ENCODE data around the gene RIMS4. TPM values are rescaled to one million over a fixed set of nuclear protein-coding genes. Genes with fewer than 3 reads are reported as not detected.

The RIMS4 gene
- total and polyA plus RNA-seq, 2 of the 13 experiments (the other 11 are each of a cell fraction or from before 2014, with no cell fraction given): 0.01 to 0.07 TPM

DNA sequence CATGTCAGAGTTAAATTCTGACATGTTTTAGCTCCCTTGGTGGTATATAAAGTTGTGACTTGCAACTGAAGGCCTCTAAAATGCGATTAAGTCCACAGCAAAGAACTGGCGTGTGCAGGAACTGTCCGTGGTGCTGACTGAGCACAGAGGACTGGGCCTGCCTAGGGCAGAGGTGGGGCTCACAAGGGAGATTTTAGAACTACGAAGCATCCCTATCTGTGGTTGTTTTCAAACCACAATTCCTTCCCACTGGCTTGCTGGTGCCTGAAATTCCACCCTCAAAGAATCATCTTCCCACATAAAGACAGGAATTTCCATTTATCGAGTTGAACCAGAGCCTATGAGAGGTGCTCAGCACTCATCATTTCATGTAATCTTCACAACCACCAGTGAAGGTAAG is 30.1 kb downstream of the RIMS4 start (continued):
- TF ChIP-seq THAP11 (CRISPR knock-in tag; IDR thresholded peaks at IDR 0.05): peak; percentile 62
- no peak for TF ChIP-seq YEATS4 (CRISPR knock-in tag; IDR thresholded peaks at IDR 0.05; ENCODE audit: borderline replicate concordance)
- TF ChIP-seq ZNF350 (CRISPR knock-in tag; IDR thresholded peaks at IDR 0.05; ENCODE audit: borderline replicate concordance, low read depth): no peak
- 0 out of 2 replicates have a peak, but pooled peaks have one; percentile 38 for TF ChIP-seq JUNB (CRISPR knock-in tag; IDR thresholded peaks at IDR 0.05; ENCODE audit: borderline replicate concordance)
- peak; percentile 67; the same call in 1 of the 2 replicates for TF ChIP-seq SIX1 (CRISPR knock-in tag; IDR thresholded peaks at IDR 0.05; ENCODE audit: borderline replicate concordance)
- TF ChIP-seq ZBTB1 (CRISPR knock-in tag; IDR thresholded peaks at IDR 0.05; ENCODE audit: borderline replicate concordance): peak; percentile 86; the same call in 1 of the 2 replicates
- 0 out of 2 replicates have a peak, but pooled peaks have one; percentile 70 for TF ChIP-seq RFXANK (CRISPR knock-in tag; IDR thresholded peaks at IDR 0.05)
- peak; percentile 93 for TF ChIP-seq SALL1 (CRISPR knock-in tag; IDR thresholded peaks at IDR 0.05)
- TF ChIP-seq NFIB (CRISPR knock-in tag; IDR thresholded peaks at IDR 0.05; ENCODE audit: borderline replicate concordance): no peak
- TF ChIP-seq RAD21 (CRISPR knock-in tag; IDR thresholded peaks at IDR 0.05): no peak
- TF ChIP-seq ZNF569 (CRISPR knock-in tag; IDR thresholded peaks at IDR 0.05; ENCODE audit: borderline replicate concordance): no peak
- TF ChIP-seq MEIS1 (CRISPR knock-in tag; IDR thresholded peaks at IDR 0.05; ENCODE audit: borderline replicate concordance): no peak
- peak; percentile 70; the same call in 1 of the 2 replicates for TF ChIP-seq ZNF431 (CRISPR knock-in tag; IDR thresholded peaks at IDR 0.05; ENCODE audit: borderline replicate concordance, low read depth)
- TF ChIP-seq, protein P1, sequence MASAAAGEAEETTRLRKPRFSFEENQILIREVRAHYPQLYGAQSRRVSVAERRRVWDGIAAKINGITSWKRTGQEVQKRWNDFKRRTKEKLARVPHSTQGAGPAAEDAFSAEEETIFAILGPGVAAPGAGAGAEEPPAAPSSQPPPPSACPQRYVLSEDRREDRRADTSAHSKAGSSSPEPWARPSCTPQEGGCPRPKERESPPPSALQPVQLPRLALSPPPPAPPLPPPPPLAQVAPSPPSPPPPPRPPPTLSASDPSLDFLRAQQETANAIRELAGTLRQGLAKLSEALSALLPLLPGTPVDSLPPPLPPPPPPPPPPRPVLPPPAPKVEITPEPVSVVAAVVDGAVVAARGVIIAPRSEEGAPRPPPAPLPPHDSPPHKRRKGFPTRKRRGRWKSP (CRISPR knock-in tag; IDR thresholded peaks at IDR 0.05): peak; percentile 65
- TF ChIP-seq MEIS2 (CRISPR knock-in tag; IDR thresholded peaks at IDR 0.05): peak; percentile 88
- TF ChIP-seq MAFK (conservative IDR thresholded peaks at IDR 0.05 in 1 of 2, IDR thresholded peaks at IDR 0.05 in 1 of 2; ENCODE audit: low read length in 2 of 2): no peak
- TF ChIP-seq FIP1L1 (IDR thresholded peaks at IDR 0.05; ENCODE audit: borderline replicate concordance, insufficient read depth, low read depth, low read length): no peak
- TF ChIP-seq MXI1 (IDR thresholded peaks at IDR 0.05; ENCODE audit: borderline replicate concordance, low read depth, low read length): 0 out of 3 replicates have a peak, but pooled peaks have one; percentile 29
- 0 out of 2 replicates have a peak, but pooled peaks have one; percentile 52 for TF ChIP-seq GLI4 (CRISPR knock-in tag; IDR thresholded peaks at IDR 0.05; ENCODE audit: borderline replicate concordance)
- TF ChIP-seq, protein P2, sequence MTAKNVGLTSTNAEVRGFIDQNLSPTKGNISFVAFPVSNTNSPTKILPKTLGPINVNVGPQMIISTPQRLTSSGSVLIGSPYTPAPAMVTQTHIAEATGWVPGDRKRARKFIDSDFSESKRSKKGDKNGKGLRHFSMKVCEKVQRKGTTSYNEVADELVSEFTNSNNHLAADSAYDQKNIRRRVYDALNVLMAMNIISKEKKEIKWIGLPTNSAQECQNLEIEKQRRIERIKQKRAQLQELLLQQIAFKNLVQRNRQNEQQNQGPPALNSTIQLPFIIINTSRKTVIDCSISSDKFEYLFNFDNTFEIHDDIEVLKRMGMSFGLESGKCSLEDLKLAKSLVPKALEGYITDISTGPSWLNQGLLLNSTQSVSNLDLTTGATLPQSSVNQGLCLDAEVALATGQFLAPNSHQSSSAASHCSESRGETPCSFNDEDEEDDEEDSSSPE (CRISPR knock-in tag; IDR thresholded peaks at IDR 0.05): no peak
- TF ChIP-seq MED8 (CRISPR knock-in tag; IDR thresholded peaks at IDR 0.05; ENCODE audit: insufficient replicate concordance): no peak
- peak; percentile 90; the same call in 1 of the 2 replicates for TF ChIP-seq MTF1 (CRISPR knock-in tag; IDR thresholded peaks at IDR 0.05)
- peak; percentile 47; the same call in 1 of the 2 replicates for TF ChIP-seq MED1 (CRISPR knock-in tag; IDR thresholded peaks at IDR 0.05)
- TF ChIP-seq ZMYM4 (CRISPR knock-in tag; IDR thresholded peaks at IDR 0.05): peak; percentile 53; the same call in 1 of the 2 replicates
- peak; percentile 95 for TF ChIP-seq NKX3-1 (CRISPR knock-in tag; IDR thresholded peaks at IDR 0.05)
- TF ChIP-seq MATR3 (CRISPR knock-in tag; IDR thresholded peaks at IDR 0.05): no peak
- peak; percentile 99 for TF ChIP-seq ZSCAN9 (CRISPR knock-in tag; IDR thresholded peaks at IDR 0.05; ENCODE audit: borderline replicate concordance)
- TF ChIP-seq ZSCAN31 (CRISPR knock-in tag; IDR thresholded peaks at IDR 0.05; ENCODE audit: low read depth): 0 out of 2 replicates have a peak, but pooled peaks have one; percentile 28
- no peak for TF ChIP-seq IKZF1 (IDR thresholded peaks at IDR 0.05)
- TF ChIP-seq SP140L (CRISPR knock-in tag; IDR thresholded peaks at IDR 0.05; ENCODE audit: borderline replicate concordance): peak; percentile 81; the same call in 1 of the 2 replicates
- no peak for TF ChIP-seq NONO (IDR thresholded peaks at IDR 0.05)
- TF ChIP-seq NONO (CRISPR knock-in tag; conservative IDR thresholded peaks at IDR 0.05): no peak
- no peak for TF ChIP-seq ARNT (IDR thresholded peaks at IDR 0.05)
